ENCODE measurements around the gene DOCK2. TPM values are rescaled to one million over a fixed set of nuclear protein-coding genes. Genes with fewer than 3 reads are reported as not detected.

DOCK2 gene
- total and polyA plus RNA-seq, 2 of the 8 experiments (the other 6 are each of a cell fraction or from before 2014, with no cell fraction given) = 3.9 to 5.7 TPM

DNA sequence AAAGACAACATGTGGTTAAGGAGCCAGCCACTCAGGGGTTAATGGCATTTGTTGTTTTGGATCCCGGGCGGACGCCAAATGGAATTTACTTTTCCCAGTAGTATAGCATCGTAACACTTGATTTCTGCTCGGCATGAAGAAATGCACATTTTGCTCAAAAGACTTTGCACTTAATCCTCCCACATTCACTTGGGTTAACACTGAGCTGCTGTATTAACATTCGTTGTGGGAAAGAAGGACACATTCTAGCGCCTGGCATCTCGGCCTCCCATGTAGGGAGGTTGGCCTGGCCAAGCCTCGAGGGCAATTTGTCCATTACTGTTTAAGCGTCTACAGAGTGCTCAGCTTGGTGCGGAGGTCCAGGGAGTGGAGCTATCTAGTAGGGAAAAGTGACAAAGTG, 375.5 kb downstream of the DOCK2 start (continued):
- TF ChIP-seq JUND (IDR thresholded peaks at IDR 0.05; ENCODE audit: low read length) (no peak), SRF (IDR thresholded peaks at IDR 0.05; ENCODE audit: low read depth, low read length) (no peak), HDAC6 (IDR thresholded peaks at IDR 0.05; ENCODE audit: low read depth, low read length) (no peak)
